ENCODE results near the gene INPP4B.

Gene INPP4B

GRCh38 chr4:142408003-142408441, 438.1 kb downstream of the INPP4B start:
- TF ChIP-seq, protein P1, sequence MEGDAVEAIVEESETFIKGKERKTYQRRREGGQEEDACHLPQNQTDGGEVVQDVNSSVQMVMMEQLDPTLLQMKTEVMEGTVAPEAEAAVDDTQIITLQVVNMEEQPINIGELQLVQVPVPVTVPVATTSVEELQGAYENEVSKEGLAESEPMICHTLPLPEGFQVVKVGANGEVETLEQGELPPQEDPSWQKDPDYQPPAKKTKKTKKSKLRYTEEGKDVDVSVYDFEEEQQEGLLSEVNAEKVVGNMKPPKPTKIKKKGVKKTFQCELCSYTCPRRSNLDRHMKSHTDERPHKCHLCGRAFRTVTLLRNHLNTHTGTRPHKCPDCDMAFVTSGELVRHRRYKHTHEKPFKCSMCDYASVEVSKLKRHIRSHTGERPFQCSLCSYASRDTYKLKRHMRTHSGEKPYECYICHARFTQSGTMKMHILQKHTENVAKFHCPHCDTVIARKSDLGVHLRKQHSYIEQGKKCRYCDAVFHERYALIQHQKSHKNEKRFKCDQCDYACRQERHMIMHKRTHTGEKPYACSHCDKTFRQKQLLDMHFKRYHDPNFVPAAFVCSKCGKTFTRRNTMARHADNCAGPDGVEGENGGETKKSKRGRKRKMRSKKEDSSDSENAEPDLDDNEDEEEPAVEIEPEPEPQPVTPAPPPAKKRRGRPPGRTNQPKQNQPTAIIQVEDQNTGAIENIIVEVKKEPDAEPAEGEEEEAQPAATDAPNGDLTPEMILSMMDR (IDR thresholded peaks at IDR 0.05): no peak
- no peaks in the 10 kb centered on the region for H3K9me3 ChIP-seq (ENCODE audit: control insufficient read depth, low read length)
- H3K36me3 ChIP-seq (ENCODE audit: control insufficient read depth, insufficient read depth, low read length): no peaks in the 10 kb centered on the region
- H3K27me3 ChIP-seq (ENCODE audit: control insufficient read depth, insufficient read depth, low read length): no peaks in the 10 kb centered on the region
- H3K4me1 ChIP-seq: no peaks in the 10 kb centered on the region
- H3K79me2 ChIP-seq: no peaks in the 10 kb centered on the region
- H2AFZ ChIP-seq: no peak overlapping the region
- no peak overlapping the region for H3K4me2 ChIP-seq (ENCODE audit: low read length)
- H3K27ac ChIP-seq: no peak overlapping the region
- no peak overlapping the region for H3K9ac ChIP-seq
- no peak overlapping the region for H3K4me3 ChIP-seq (ENCODE audit: low read depth, low read length)

GRCh38 chr4:142407596-142407995, 438.5 kb downstream of the INPP4B start:
- Histone ChIP-seq H3K27me3 (ENCODE audit: control insufficient read depth, insufficient read depth, low read length) (no peaks in the 10 kb centered on the region), H3K36me3 (ENCODE audit: control insufficient read depth, insufficient read depth, low read length) (no peaks in the 10 kb centered on the region), H3K4me2 (ENCODE audit: low read length) (no peak overlapping the region), H3K4me3 (ENCODE audit: low read depth, low read length) (no peak overlapping the region), H2AFZ (no peak overlapping the region), H3K79me2 (no peaks in the 10 kb centered on the region), H3K9ac (no peak overlapping the region), H3K9me3 (ENCODE audit: control insufficient read depth, low read length) (no peaks in the 10 kb centered on the region), H3K27ac (no peak overlapping the region), H3K4me1 (no peaks in the 10 kb centered on the region)
- TF ChIP-seq, protein P1 (IDR thresholded peaks at IDR 0.05): no peak

DNA sequence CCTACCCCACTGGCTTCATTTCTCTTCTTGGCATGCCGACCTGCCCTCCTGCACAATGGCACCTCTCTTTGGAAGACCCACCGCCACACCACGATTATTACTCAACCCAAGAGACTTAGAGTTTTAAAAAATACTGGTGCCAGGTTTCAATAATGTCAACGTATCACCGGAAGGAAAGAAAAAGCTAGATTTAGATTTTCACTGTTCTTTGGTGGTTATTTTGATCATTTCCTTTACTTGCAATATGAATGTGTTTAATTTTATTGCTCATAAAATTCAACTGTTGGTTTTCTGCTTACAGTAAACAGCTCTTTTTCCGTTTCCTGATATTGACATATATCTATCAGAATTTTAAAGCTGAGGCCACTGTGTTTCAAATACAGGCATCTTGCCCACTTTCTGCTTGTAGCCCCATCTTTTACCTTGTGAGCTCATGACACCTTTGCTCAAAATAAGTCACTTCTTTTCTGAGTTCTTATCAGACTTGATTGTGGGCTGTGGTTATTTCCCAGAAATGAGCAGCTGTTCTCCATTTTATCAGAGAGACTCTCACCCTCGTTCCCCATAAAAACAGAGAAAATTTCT, 439.1 kb downstream of the INPP4B start:
- TF ChIP-seq, protein P1 (IDR thresholded peaks at IDR 0.05): no peak
- H3K27ac ChIP-seq: no peak overlapping the region
- no peak overlapping the region for H3K4me2 ChIP-seq (ENCODE audit: low read length)
- H2AFZ ChIP-seq: no peak overlapping the region
- no peaks in the 10 kb centered on the region for H3K4me1 ChIP-seq
- no peaks in the 10 kb centered on the region for H3K36me3 ChIP-seq (ENCODE audit: control insufficient read depth, insufficient read depth, low read length)
- H3K4me3 ChIP-seq (ENCODE audit: low read depth, low read length): no peak overlapping the region
- no peak overlapping the region for H3K9ac ChIP-seq
- no peaks in the 10 kb centered on the region for H3K27me3 ChIP-seq (ENCODE audit: control insufficient read depth, insufficient read depth, low read length)
- H3K79me2 ChIP-seq: no peaks in the 10 kb centered on the region
- no peaks in the 10 kb centered on the region for H3K9me3 ChIP-seq (ENCODE audit: control insufficient read depth, low read length)

- no peak overlapping the region for H3K4me3 ChIP-seq (ENCODE audit: low read depth, low read length)
- H3K27me3 ChIP-seq (ENCODE audit: control insufficient read depth, insufficient read depth, low read length): no peaks in the 10 kb centered on the region
- H3K79me2 ChIP-seq: no peaks in the 10 kb centered on the region
- H2AFZ ChIP-seq: no peak overlapping the region
- no peak overlapping the region for H3K27ac ChIP-seq
- H3K4me2 ChIP-seq (ENCODE audit: low read length): no peak overlapping the region
- H3K9ac ChIP-seq: no peak overlapping the region
- H3K9me3 ChIP-seq (ENCODE audit: control insufficient read depth, low read length): no peaks in the 10 kb centered on the region
- no peaks in the 10 kb centered on the region for H3K4me1 ChIP-seq
- no peaks in the 10 kb centered on the region for H3K36me3 ChIP-seq (ENCODE audit: control insufficient read depth, insufficient read depth, low read length)
- TF ChIP-seq, protein P1 (IDR thresholded peaks at IDR 0.05): no peak
Observed at GRCh38 chr4:142406499-142406835, 439.6 kb downstream of the INPP4B start.

Data from parathyroid adenoma (tissue), 2 donors.